Stimulated activated memory B cell treated with anti-CD40 and anti-IgM and Interleukin-4, amounts not matched to agents 10 μg/mL and 1 μg/mL and 100 μg/mL, for 72 hours (primary cell): ENCODE measurements around the gene CUBN.

Experiments
- ATAC-seq: fragments of 150-1000 bp; cut with Tn5 transposase; 2 replicates; pipeline ENCODE4 v1.10.0; 2021
- H3K27ac Mint-ChIP-seq: one replicate; pipeline ENCODE4 v1.8.0; 2022; ENCODE audit warnings: mild to moderate bottlenecking, mixed read lengths
- H3K27me3 Mint-ChIP-seq: one replicate; pipeline ENCODE4 v1.8.0; 2022; ENCODE audit warnings: mixed read lengths
- H3K36me3 Mint-ChIP-seq: one replicate; pipeline ENCODE4 v1.8.0; 2022; ENCODE audit warnings: mixed read lengths
- H3K4me1 Mint-ChIP-seq: one replicate; pipeline ENCODE4 v1.8.0; 2022; ENCODE audit warnings: mixed read lengths
- H3K4me3 Mint-ChIP-seq: one replicate; pipeline ENCODE4 v1.8.0; 2022; ENCODE audit warnings: mild to moderate bottlenecking, moderate library complexity, mixed read lengths
- H3K9me3 Mint-ChIP-seq: one replicate; pipeline ENCODE4 v1.8.0; 2022; ENCODE audit warnings: mixed read lengths

Gene CUBN

DNA sequence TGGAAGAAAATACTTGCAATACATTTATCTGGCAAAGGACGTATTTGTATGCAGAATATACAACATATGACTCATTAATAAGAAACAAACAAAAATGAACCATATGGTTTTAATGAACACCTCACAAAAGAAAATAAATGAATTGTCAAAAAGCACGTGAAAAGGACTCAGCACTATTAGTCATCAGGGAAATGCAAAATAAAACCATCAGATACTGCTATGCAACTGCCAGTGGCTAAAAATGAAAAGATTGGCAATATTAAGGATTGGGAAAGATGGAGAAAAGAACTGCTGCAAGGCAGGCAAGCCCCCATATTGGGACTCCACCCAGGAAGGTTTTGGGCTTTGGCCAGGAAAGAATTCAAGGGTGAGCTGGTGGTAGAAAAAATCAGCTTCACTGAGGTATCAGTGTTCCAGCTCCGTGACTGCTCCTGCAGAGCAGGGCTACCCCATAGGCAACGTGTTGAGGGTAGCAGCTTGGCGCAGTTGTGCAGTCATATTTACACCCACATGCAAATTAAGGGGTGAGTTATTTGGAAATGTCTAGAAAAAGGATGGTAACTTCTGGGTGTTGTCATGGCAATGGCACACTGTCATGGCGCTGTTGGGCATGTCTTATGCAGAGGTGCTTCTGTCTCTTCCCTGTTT lies 72.7 kb downstream of the CUBN start:
- Mint-ChIP-seq H3K27me3 (no peaks in the 10 kb centered on the region), H3K4me1 (no peaks in the 10 kb centered on the region), H3K36me3 (peaks cover 8% of the 10 kb centered on the region), H3K27ac (no peak overlapping the region), H3K9me3 (peaks cover 3% of the 10 kb centered on the region), H3K4me3 (no peak overlapping the region)
- no peak for ATAC-seq

DNA sequence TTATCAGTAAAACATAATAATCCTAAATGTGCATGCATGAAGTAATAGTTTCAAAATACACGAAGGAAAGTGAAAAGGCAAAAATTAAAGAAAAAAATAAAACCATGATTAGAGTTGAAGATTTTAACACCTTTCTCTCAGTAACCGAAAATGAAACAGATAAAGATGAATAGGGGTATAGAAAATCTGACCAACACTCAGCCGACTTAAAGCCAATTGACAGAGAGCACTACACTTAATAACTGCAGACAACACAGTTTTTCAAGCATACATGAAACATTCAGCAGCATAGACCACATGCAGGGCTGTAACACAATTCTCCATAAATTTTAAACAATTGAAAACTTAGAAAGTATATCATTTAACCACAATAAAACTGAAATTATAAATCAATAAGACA lies 76.1 kb downstream of the CUBN start:
- Mint-ChIP-seq H3K4me3 (no peak overlapping the region), H3K9me3 (peaks cover 10% of the 10 kb centered on the region), H3K4me1 (no peaks in the 10 kb centered on the region), H3K27me3 (no peaks in the 10 kb centered on the region), H3K36me3 (peaks cover 23% of the 10 kb centered on the region), H3K27ac (no peak overlapping the region)
- no peak for ATAC-seq

DNA sequence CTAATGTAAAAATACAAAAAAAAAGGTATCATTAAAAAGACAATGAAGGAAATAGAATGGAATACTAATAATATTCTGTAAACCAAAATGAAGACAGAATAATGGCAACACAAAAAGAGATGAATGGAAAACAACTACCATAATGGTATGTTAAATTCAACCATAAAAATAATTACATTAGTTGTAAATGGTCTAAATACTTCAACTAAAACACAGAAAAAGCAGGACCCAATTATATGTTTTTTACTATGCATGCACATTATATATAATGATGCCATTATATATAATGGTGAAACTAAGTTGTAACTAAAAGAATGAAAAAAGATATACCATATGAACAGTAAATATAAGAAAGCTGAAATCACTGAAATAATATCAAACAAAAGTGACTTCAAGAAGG lies 76.5 kb downstream of the CUBN start:
- H3K27ac Mint-ChIP-seq: no peak overlapping the region
- H3K4me1 Mint-ChIP-seq: no peaks in the 10 kb centered on the region
- no peak overlapping the region for H3K4me3 Mint-ChIP-seq
- peaks cover 23% of the 10 kb centered on the region for H3K36me3 Mint-ChIP-seq
- peaks cover 10% of the 10 kb centered on the region for H3K9me3 Mint-ChIP-seq
- H3K27me3 Mint-ChIP-seq: no peaks in the 10 kb centered on the region
- no peak for ATAC-seq

DNA sequence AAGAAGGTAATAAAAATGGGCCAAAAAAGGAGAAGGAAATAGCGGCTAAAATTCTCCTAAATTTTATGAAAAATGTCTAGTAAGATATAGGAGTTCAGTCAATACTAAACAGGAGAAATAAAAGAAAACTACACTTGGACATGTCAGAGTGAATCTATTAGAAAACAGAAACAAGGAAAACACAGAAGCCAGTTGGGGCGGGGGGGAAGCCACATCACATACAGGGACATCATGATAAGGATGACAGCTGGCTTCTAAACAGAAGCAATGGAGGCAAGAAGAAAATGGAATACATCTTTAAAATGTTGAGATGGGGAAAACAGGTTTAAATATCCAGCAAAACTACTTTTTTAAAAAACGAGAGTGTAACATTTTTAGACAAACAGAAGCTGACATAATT lies 77.8 kb downstream of the CUBN start:
- H3K4me3 Mint-ChIP-seq: no peak overlapping the region
- H3K27ac Mint-ChIP-seq: no peak overlapping the region

DNA sequence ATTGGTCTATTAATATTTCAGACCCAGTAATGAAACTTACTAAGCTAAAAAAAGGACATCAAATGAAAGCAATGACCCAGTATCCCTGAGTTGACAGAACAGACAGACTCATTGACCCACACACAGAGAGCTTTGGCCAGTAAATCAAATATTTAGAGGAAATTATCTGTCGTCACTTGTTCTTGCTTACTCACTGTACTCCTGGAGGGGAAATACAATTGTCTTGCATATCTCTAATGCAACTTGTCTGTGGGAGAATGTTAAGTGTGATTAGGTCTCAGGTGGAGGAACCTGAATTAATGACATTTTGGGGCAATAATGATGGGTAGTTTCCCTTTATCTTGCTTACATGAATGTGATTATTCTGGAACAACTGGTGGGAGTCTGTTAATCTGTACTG lies 80.4 kb downstream of the CUBN start:
- Mint-ChIP-seq H3K27ac (no peak overlapping the region), H3K36me3 (peaks cover 23% of the 10 kb centered on the region), H3K27me3 (no peaks in the 10 kb centered on the region), H3K4me3 (no peak overlapping the region), H3K4me1 (no peaks in the 10 kb centered on the region), H3K9me3 (peaks cover 10% of the 10 kb centered on the region)
- ATAC-seq: no peak

More for the DNA sequence above, 77.8 kb downstream of the CUBN start:
- H3K27me3 Mint-ChIP-seq: no peaks in the 10 kb centered on the region
- H3K36me3 Mint-ChIP-seq: peaks cover 23% of the 10 kb centered on the region
- peaks cover 10% of the 10 kb centered on the region for H3K9me3 Mint-ChIP-seq
- H3K4me1 Mint-ChIP-seq: no peaks in the 10 kb centered on the region
- ATAC-seq: no peak

DNA sequence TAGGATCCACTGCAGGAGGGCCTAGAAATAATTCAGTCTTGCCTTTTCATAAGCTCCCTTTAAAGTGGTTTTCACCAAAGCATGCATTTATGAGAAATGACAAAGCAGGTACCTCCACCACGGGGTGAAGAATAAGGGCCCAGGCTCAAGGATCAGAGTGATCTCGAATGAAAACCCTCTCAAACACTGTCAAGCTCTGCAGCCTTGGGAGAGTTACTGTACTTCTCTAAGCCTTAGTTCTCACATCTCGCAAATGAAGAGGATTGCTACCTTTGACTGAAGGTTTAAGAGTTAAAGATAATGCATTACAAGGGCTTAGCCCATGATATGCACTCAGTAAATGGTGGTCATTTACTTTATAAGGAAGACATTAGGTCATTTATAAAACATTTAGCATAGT lies 81.7 kb downstream of the CUBN start:
- H3K4me1 Mint-ChIP-seq: no peaks in the 10 kb centered on the region
- peaks cover 23% of the 10 kb centered on the region for H3K36me3 Mint-ChIP-seq

DNA sequence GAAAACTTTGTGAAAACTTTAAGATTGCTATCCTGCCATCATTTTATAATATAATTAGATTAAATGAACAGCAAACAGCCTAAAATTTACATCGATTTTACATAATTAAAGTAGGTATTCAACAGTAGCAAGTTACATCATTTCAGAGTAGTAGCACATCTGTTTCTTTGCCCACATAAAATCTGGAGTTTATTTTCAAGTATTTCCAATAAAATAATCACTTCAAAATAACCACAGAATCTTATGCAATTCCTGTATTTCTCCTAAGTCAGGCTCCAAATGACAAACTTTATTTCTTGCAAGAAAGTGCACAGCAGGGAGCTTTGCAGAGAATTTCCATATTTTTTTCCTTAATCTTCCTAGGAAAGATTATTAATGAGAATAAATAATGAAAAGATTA lies 82.6 kb downstream of the CUBN start:
- no peaks in the 10 kb centered on the region for H3K27me3 Mint-ChIP-seq
- peaks cover 8% of the 10 kb centered on the region for H3K9me3 Mint-ChIP-seq
- peaks cover 21% of the 10 kb centered on the region for H3K36me3 Mint-ChIP-seq
- H3K4me3 Mint-ChIP-seq: no peak overlapping the region
- H3K27ac Mint-ChIP-seq: no peak overlapping the region
- no peaks in the 10 kb centered on the region for H3K4me1 Mint-ChIP-seq
- ATAC-seq: no peak

More for the DNA sequence above, 81.7 kb downstream of the CUBN start:
- no peak overlapping the region for H3K27ac Mint-ChIP-seq
- peaks cover 10% of the 10 kb centered on the region for H3K9me3 Mint-ChIP-seq
- no peak overlapping the region for H3K4me3 Mint-ChIP-seq
- no peak for ATAC-seq
- no peaks in the 10 kb centered on the region for H3K27me3 Mint-ChIP-seq

DNA sequence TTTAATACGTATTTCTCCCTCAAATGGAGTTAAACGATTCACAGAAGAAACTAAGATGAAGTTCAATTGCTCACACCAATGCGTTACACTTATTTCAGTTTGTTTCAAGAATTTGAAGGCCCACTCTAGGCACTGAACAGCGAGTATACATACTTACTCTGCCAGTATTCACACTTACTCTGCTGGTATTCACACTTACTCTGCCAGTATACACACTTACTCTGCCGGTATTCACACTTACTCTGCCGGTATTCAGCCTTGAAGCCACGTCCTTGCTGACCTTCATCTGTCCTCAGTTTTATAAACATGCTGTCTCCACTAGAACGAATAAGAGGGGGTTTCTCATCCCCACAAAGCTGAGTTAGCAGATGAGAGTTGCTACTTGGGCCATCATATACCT lies 86.0 kb downstream of the CUBN start:
- Mint-ChIP-seq H3K9me3 (no peaks in the 10 kb centered on the region), H3K4me1 (no peaks in the 10 kb centered on the region), H3K4me3 (no peak overlapping the region), H3K27ac (no peak overlapping the region), H3K36me3 (no peaks in the 10 kb centered on the region), H3K27me3 (no peaks in the 10 kb centered on the region)
- no peak for ATAC-seq

DNA sequence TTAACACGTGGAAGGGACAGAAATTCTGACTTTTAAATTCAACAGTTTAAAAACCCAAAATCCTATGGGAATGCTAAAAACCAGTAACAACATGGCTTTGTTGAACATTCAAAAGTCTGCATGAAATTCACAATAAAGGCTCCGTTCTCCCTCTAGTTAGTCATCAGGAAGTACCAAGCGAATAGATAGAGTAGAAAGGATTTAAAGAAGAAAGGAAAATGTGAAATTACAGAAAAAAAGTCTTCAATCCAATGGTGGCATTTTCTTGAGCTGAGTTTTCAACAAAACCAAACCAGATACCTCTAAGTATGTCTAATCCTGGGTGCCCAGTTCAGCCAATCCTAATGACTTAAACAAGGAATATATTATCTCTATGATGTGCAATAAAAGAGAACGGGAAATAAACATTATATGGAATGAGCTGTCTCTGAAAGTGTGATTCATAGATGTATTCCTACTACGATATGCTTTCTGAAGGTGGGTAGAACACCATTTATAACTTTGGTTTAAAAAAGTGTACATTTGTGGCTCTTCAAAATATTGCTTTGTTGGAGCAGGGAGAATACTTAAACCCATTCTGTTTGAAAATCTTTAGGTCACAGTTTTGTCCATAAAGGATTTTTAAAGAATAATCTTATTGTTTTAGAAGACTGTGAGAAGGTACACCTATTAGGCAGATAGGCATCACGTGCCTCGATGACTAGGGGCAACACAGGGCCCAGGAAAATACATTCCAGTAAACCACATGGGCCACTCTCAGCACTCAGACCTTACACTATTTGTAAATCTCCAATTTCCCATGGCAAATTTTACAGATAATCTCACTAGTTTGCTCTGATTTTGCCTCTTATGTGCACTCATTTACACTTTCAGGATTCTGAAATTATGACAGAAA lies 87.7 kb downstream of the CUBN start:
- ATAC-seq: no peak
- peaks cover 7% of the 10 kb centered on the region for H3K4me1 Mint-ChIP-seq
- no peak overlapping the region for H3K27ac Mint-ChIP-seq
- no peaks in the 10 kb centered on the region for H3K9me3 Mint-ChIP-seq
- no peaks in the 10 kb centered on the region for H3K27me3 Mint-ChIP-seq
- no peaks in the 10 kb centered on the region for H3K36me3 Mint-ChIP-seq
- H3K4me3 Mint-ChIP-seq: no peak overlapping the region

DNA sequence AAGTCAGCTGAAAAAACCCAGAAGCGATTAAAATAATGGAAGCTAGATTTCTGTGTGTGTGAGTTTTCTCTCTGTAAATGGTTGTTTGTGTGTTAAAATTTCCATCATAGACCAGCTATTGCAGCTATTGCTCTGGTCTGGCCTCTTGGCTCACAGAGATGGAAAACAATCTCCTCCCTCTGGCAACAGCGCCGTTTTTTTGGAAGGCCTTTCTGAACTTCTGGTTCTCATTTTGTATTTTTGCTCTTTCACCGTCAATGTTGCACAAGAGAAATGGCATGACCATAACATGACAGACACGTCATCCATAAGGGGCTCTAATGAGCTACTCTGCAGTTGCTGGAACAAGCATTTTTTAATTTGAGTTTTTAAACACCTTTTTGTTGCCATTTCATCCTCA lies 91.0 kb downstream of the CUBN start:
- H3K27ac Mint-ChIP-seq: no peak overlapping the region
- H3K36me3 Mint-ChIP-seq: no peaks in the 10 kb centered on the region
- ATAC-seq: no peak
- H3K4me3 Mint-ChIP-seq: no peak overlapping the region
- peaks cover 10% of the 10 kb centered on the region for H3K4me1 Mint-ChIP-seq
- H3K9me3 Mint-ChIP-seq: no peaks in the 10 kb centered on the region
- no peaks in the 10 kb centered on the region for H3K27me3 Mint-ChIP-seq

DNA sequence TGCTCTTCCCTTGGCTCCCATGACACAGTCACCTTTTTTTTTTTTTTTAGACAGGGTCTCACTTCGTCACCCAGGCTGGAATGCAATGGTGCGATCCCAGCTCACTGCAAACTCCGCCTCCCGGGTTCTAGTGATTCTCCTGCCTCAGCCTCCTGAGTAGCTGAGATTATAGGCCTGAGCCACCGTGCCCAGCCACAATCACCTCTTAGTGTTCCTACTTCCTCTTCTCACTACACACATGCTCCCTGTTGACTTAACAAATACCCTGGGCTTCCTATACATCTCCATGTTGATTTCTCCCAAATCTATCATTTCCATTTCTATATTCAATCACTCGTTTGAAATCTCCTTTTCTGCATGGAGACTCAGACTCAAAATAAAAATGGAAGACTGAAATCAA lies 91.7 kb downstream of the CUBN start:
- no peak overlapping the region for H3K4me3 Mint-ChIP-seq
- no peaks in the 10 kb centered on the region for H3K9me3 Mint-ChIP-seq
- no peak overlapping the region for H3K27ac Mint-ChIP-seq
- no peak for ATAC-seq
- no peaks in the 10 kb centered on the region for H3K27me3 Mint-ChIP-seq
- H3K36me3 Mint-ChIP-seq: no peaks in the 10 kb centered on the region
- H3K4me1 Mint-ChIP-seq: peaks cover 17% of the 10 kb centered on the region

DNA sequence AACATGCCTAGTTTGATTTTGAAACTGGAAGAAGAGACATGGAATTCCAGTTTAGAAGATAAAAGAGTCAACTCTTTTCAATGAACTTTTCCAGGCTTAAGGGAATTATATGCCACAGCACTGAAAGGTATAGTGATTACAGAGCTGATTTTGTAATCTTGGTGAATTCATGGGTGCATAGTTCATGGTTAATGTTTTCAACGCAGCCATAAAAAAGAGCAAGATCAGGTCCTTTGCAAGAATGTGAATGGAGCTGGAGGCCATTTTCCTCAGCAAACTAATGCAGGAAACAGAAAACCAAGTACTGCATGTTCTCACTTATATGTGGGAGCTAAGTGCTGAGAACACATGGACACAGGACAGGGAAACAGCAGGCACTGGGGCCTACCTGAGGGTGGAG lies 94.2 kb downstream of the CUBN start:
- H3K27ac Mint-ChIP-seq: no peak overlapping the region
- H3K4me1 Mint-ChIP-seq: peaks cover 20% of the 10 kb centered on the region
- no peaks in the 10 kb centered on the region for H3K9me3 Mint-ChIP-seq
- H3K36me3 Mint-ChIP-seq: no peaks in the 10 kb centered on the region
- H3K4me3 Mint-ChIP-seq: no peak overlapping the region
- H3K27me3 Mint-ChIP-seq: no peaks in the 10 kb centered on the region
- ATAC-seq: no peak

DNA sequence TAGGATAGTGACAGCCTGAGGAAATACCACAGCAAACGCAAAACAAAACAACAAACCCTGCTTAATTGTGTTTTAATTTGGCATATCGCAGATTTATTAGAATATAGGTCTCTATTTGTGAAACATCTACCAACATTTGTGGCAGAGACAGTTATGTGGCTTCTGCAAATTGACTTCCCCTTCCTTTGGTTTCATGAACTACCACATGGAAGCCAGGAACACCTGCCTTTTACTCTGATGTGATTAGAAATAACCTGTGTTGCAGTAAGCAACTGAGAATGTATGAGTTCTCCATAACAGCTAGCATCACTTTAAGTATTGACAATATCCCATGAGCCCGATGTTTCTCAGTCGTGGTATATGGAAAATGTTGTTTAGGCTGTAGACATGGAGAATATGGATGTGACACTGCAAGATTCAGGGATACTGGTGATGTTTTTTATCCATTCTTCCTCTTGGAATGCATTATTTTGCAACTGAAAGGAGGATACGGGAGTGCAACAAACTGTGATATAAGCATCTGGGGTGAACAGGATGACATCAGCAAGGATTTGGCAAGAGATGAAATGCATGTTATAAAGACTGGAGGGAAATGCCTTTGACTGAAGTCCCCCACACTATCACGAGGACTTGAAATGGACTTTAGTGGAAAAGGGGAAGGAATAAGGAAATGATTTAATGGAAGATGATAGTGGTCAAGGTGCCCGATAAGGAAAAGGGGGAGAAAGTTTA lies 95.9 kb downstream of the CUBN start:
- no peaks in the 10 kb centered on the region for H3K27me3 Mint-ChIP-seq
- H3K27ac Mint-ChIP-seq: no peak overlapping the region
- H3K4me1 Mint-ChIP-seq: peaks cover 28% of the 10 kb centered on the region
- no peaks in the 10 kb centered on the region for H3K9me3 Mint-ChIP-seq
- no peak overlapping the region for H3K4me3 Mint-ChIP-seq
- no peaks in the 10 kb centered on the region for H3K36me3 Mint-ChIP-seq
- ATAC-seq: no peak

DNA sequence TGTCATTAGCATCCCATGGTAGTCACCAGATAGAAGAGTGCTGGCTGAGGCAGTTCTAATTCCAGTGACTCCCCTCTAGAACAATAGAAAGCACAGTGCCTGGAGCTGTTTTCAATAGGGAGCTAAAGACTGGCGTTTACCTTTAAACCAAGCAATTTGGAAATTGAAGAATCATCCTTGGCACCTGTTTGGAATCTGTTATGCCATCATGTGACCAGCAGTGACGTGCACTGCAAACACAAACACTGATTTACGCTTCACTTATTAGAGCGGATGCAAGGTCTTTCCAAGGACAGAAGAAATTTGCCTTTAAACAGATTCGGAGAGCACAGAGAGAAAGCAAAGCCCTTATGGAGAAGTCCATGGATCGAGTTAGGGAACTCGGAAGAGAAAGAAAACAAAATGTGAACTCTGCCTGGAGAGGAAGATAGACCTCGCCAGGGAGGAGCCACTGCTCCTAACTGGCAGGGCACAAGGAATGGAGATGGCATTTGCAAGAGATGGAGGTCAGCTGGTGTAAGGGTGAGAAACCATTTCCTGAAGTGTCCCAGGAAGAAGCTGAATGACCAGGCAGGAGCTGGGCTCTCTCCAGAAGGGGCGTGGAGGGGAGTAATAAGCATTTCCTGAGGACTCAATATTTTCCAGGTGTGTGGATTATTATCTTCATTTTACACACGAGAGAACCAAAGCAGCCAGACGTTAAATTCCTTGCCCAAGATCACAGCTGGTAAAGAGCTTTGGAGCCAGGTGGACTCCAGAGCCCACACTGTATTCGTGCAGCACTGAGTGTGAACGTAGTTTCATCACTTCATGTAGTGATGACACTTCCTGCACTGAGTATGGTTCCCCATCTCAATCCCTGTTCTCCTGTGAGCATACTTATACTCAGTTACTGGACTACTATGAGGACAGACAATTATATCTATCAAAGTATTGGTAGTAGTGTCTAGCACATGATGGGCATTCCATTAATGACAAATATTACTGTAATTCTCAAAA lies 97.7 kb downstream of the CUBN start:
- Mint-ChIP-seq H3K36me3 (no peaks in the 10 kb centered on the region), H3K4me1 (peaks cover 29% of the 10 kb centered on the region), H3K27me3 (no peaks in the 10 kb centered on the region), H3K4me3 (no peak overlapping the region), H3K9me3 (no peaks in the 10 kb centered on the region), H3K27ac (no peak overlapping the region)
- no peak for ATAC-seq
